ENCODE measurements around the gene PLCXD3.

GRCh38 chr5:41263335-41263734, 247.1 kb downstream of the PLCXD3 start:
- TF ChIP-seq EZH2 (IDR thresholded peaks at IDR 0.05; ENCODE audit: low read depth) (no peak), CTCF (conservative IDR thresholded peaks at IDR 0.05) (no peak)

Measured in PC-9 (cell line).